Endothelial cell of umbilical vein (primary cell): ENCODE measurements around the gene TM9SF3.

ENCODE experiments used
- CTCF ChIP-seq, 2 donors: IDR thresholded peaks; 1 replicate in 1 of 2; 2 replicates in 1 of 2; pipeline ENCODE4 v1.5.1; 2011; ENCODE audit warnings: low read length in 2 of 2, mild to moderate bottlenecking in 2 of 2, moderate library complexity in 2 of 2, control low read depth in 1 of 2, inconsistent platforms in 1 of 2, low read depth in 1 of 2; ENCODE audit not compliant: insufficient read depth in 1 of 2; ENCODE audit errors: extremely low read depth in 1 of 2
- EZH2 ChIP-seq: IDR thresholded peaks from 2 replicates; pipeline ENCODE4 v1.6.1; 2012; ENCODE audit warnings: borderline replicate concordance, low read depth, mild to moderate bottlenecking, moderate library complexity, low read length, inconsistent platforms; ENCODE audit not compliant: severe bottlenecking
- FOS ChIP-seq: IDR thresholded peaks from 2 replicates; pipeline ENCODE4 v1.6.1; 2011; ENCODE audit warnings: mild to moderate bottlenecking, low read length, moderate library complexity, borderline replicate concordance; ENCODE audit not compliant: insufficient read depth
- JUN ChIP-seq: IDR thresholded peaks from 2 replicates; pipeline ENCODE4 v1.6.1; 2011; ENCODE audit warnings: borderline replicate concordance, low read depth; ENCODE audit not compliant: insufficient read length, insufficient read depth
- MAX ChIP-seq: IDR thresholded peaks from 2 replicates; pipeline ENCODE4 v1.6.1; 2011; ENCODE audit not compliant: insufficient read depth, insufficient read length
- MYC ChIP-seq: IDR thresholded peaks from one replicate; pipeline ENCODE4 v1.6.1; 2011; ENCODE audit warnings: mild to moderate bottlenecking, low read depth, low read length
- POLR2A ChIP-seq: IDR thresholded peaks from 2 replicates; pipeline ENCODE4 v1.6.1; 2012; ENCODE audit warnings: low read depth, mild to moderate bottlenecking, control low read depth, low read length
- POLR2AphosphoS5 ChIP-seq: IDR thresholded peaks from 2 replicates; pipeline ENCODE4 v1.6.1; 2012; ENCODE audit warnings: low read depth, mild to moderate bottlenecking, control low read depth, low read length, moderate library complexity; ENCODE audit not compliant: insufficient read depth

GRCh38 chr10:96502561-96503282 is 84.1 kb downstream of the TM9SF3 start:
- TF ChIP-seq EZH2: no peak
- no peak for TF ChIP-seq POLR2AphosphoS5
- TF ChIP-seq CTCF (IDR thresholded peaks at IDR 0.05; ENCODE audit: extremely low read depth in 1 of 2, insufficient read depth in 1 of 2, low read depth in 1 of 2, low read length in 2 of 2): no peak
- no peak for TF ChIP-seq POLR2A
- TF ChIP-seq JUN: no peak
- no peak for TF ChIP-seq FOS
- TF ChIP-seq MAX: no peak
- TF ChIP-seq MYC: no peak
